IPS DF 4.7 (cell line): ENCODE measurements around the gene YIPF1.
"Not testable (repeated sequence)": the region's sequence is repeated elsewhere in the genome, so short reads cannot be mapped to it uniquely, and the experiment has no call there.

ENCODE experiments used
- DNase-seq: peaks from one replicate; pipeline ENCODE4 v3.0.0-alpha.2; 2013; ENCODE audit warnings: low spot score; ENCODE audit errors: extremely low read depth

Gene YIPF1

DNA sequence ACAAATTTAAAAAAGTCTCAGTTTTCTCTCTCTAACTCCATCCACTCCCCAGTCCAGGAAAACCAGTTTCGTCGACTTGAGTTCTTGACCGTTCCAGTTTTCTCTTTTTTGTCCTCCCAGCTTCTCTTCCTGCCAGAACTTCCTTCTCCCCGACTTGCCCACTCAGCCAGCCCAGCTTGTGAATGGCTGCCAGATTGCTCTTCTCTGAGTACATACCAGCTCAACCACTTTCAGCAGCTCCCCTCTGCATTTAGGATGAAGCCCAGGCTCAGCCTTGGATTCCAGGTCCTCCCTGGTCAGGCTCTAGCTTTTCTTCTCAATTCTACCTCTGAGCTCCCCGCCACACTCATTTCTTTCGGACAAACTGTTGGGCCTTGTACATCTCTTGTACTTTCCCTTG is 5.8 kb upstream of the YIPF1 start:
- DNase-seq = no peak

- no peak for DNase-seq
These were observed 5.0 kb upstream of the YIPF1 start for GRCh38 chr1:53894644-53895043.

DNA sequence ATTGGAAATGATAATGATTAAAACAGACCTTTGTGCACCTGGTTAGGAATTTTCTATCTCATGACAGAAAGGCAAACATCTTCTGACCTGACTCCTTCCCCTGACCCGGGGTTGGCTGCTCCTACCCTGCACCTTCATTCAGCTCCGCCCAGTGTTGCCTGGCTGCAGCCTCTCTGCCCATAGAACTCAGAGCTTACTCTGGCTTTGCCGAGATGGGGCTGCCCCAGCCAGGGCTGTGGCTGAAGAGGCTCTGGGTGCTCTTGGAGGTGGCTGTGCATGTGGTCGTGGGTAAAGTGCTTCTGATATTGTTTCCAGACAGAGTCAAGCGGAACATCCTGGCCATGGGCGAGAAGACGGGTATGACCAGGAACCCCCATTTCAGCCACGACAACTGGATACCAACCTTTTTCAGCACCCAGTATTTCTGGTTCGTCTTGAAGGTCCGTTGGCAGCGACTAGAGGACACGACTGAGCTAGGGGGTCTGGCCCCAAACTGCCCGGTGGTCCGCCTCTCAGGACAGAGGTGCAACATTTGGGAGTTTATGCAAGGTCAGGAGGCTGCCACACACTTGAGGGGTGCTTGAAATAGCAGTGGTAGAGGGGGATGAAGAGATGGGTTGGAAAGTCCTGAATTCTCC is 4.5 kb upstream of the YIPF1 start, which contains the start of gene DIO1:
Gene DIO1, plus strand, starts transcription at position 189 of the 638 bp plus-strand sequence. Its CDS starts 24 bp downstream, at position 213.
- no peak for DNase-seq

GRCh38 chr1:53892911-53893310 is 3.3 kb upstream of the YIPF1 start:
- DNase-seq = no peak

DNA sequence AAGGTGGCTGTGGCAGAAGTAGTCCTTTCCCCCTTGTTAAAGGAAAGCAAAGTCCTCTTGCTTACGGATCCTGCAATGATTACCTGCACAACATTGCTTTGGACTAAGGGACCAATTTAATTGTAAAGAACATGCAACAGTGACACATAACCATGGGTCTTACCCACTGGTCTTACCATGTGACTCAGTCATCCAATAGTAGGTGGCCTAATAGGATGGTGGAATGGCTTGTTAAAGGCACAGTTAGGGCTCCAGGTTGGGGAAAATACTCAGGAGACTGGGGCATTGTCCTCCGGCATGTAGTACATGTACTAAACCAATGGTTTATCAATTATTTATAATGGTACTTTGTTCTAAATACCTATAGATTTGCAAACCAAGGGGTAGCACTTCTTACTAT is 2.1 kb upstream of the YIPF1 start:
- no peak for DNase-seq

DNA sequence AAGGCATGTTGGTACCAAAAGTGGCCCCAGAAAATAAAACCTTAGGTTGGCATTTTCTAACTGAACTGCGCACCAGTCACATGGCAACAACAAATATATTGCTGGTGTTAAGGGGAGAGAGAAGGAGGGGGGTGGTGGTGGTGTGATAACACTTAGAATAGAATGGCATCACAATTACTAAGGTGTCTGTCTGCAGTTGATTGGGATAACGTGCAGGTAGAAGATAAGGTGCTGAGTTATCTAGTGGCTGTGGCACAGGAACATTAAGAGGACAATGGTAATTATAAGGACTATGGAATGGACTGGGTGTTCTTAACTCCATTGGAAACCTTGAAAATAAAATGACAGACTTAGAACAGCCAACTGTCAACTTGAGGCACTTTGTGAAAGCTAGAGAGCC is 1.4 kb upstream of the YIPF1 start:
- DNase-seq = no peak

DNA sequence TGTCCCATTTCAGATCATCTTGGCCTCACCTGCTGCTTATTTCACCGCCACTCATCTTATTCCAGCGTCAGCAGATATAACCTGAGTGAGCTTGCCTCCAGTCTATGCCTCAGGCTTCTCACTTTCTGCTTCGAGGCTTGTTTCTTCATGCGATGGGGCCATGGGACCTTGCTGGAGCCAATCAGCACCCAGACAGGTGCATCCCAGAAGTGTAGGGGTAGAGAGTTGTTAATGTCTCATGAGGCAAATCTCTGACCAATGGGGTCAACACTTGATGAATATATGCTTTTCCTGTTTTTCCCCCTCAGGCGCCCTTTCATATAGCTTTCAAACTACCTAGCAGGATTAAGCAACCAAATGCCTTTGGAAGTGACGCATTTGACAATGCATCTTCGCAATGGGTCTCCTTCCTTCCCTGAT is 935 bp upstream of the YIPF1 start:
- DNase-seq = no peak

GRCh38 chr1:53888681-53889080 is 916 bp downstream of the YIPF1 start:
- no peak for DNase-seq

DNA sequence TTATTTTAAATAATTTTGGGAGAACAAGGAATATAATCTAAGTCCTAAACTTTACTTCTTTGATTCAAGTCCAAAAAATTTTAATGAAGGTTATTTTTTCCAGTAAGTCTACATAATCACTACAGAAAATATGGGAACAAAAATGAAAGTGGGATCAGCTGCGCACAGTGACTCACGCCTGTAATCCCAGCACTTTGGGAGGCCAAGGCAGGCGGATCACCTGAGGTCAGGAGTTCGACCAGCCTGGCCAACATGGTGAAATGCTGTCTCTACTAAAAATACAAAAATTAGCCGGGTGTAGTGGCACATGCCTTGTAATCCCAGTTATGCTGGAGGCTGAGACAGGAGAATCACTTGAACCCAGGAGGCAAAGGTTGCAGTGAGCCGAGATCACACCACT is 6.0 kb downstream of the YIPF1 start:
- DNase-seq = not testable (repeated sequence)

- not testable (repeated sequence) for DNase-seq
These were observed 7.7 kb downstream of the YIPF1 start for GRCh38 chr1:53881853-53882252.

GRCh38 chr1:53878492-53879105 is 11.0 kb downstream of the YIPF1 start:
- no peak for DNase-seq

DNA sequence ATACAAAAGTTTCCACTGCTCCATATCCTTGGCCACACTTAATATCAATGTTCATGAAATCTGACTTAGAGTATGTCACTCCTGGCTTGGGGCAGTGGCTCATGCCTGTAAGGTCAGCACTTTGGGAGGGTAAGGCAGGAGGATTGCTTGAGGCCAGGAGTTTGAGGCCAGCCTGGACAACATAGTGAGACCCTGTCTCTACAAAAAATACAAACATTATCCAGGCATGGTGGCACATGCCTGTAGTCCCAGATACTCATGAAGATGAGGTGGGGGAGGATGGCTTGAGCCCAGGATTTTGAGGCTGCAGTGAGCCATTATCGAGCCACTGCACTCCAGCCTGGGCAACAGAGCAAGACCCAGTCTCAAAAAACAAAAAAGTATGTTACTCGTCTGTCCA is 14.4 kb downstream of the YIPF1 start:
- not testable (repeated sequence) for DNase-seq

GRCh38 chr1:53871773-53872484 is 17.7 kb downstream of the YIPF1 start:
- DNase-seq = no peak

DNA sequence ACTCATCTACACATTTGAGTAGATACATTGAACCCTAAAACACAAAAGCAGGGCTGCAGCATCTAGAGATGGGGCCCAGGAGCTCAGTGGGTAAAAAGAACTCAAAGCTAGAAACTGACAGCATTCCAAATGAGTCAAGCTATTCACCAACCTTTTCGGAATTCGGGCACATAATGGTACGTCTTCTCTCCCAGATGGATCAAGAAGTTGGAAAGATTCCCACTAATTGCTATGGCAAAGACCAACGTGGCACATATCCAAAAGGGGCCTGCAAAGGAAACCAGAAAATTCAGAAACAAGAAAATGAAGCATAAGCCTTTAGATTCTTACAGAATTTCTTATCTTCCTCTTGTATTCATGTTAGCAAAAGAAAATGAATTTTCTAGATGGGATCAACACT is 18.4 kb downstream of the YIPF1 start:
- no peak for DNase-seq

- no peak for DNase-seq
These were observed 20.0 kb downstream of the YIPF1 start for GRCh38 chr1:53869454-53870117.

DNA sequence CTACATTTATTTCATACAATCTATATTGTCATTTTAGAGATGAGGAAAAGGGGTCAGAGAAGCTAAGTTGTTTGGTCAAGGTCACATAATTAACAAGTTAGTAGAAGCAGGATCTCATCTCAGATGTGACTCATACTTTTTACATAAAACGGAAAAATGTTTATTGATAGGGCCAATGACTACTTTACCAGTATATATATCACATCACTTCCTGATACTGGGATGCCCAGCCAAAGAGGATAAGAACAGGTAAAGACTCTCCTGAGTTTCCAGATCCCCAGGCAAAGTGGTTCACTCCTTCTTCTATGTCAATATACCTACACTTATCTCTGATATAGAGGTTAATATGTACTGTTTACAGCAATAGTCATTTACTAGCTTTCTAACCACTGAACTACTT is 21.0 kb downstream of the YIPF1 start:
- no peak for DNase-seq

- DNase-seq = no peak
These were observed 27.1 kb downstream of the YIPF1 start for GRCh38 chr1:53862507-53862906.

- DNase-seq = peak; percentile 41
These were observed 28.6 kb downstream of the YIPF1 start for GRCh38 chr1:53860967-53861411.

GRCh38 chr1:53851571-53852285 is 37.9 kb downstream of the YIPF1 start:
- no peak for DNase-seq

GRCh38 chr1:53850082-53850673 is 39.4 kb downstream of the YIPF1 start:
- no peak for DNase-seq

- no peak for DNase-seq
These were observed 41.6 kb downstream of the YIPF1 start for GRCh38 chr1:53847980-53848379.
